Measurements from ENCODE around the gene LINC01488.

The LINC01488 gene

DNA sequence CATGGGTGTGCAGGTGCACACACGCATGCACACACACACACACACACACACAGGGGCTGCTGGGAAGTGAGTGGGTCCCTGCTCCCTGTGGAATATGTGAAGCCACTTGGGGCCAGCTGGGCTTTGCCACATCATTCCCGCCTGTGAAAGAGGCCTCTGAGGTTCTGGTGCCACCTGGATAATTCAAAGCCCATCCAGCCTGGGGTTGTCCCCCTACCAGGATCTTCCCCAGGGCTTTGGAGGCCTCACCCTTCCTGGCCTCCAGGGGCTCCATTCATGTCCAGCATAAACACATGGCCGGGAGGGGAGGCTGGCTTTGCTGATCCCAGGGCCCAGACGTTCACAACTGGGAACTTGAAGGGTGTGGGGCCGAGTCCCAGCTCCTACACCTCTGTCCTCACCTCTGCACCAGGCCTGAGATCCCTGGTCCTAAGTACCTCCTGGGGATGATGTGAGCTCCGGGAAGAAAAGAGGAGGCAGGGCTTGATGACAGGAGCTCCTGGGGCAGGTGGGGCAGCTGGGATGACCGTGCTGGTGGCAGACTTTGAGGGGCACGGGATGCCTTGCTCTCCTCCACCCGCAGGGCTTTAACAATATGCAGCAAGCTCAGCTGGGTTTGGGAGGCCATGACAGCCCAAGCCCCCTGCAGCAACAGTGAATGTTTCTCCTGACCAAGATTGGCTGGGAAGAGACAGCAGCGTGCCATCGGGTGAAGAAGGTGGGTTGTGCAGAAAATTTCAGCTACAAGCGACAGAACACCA is 14.2 kb downstream of the LINC01488 start:
- DNase-seq: no peak

DNA sequence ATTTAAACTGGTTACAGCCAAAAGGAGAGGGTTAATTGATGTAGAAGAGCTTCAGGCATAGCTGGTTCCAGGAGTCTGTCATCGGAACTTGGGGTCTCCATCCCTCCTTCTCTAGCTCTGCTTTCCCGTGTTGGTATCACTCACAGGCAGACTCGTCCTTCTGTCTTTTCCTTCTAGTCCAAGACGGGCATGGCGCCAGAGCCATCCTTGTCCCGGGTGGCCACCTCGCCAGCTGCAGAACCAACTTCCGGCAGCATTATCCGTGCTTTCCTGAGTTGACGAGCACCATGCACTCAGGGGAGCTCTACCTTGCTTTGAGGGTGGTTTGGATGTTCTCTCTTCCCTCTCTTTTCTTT is 14.7 kb downstream of the LINC01488 start:
- DNase-seq: no peak

DNA sequence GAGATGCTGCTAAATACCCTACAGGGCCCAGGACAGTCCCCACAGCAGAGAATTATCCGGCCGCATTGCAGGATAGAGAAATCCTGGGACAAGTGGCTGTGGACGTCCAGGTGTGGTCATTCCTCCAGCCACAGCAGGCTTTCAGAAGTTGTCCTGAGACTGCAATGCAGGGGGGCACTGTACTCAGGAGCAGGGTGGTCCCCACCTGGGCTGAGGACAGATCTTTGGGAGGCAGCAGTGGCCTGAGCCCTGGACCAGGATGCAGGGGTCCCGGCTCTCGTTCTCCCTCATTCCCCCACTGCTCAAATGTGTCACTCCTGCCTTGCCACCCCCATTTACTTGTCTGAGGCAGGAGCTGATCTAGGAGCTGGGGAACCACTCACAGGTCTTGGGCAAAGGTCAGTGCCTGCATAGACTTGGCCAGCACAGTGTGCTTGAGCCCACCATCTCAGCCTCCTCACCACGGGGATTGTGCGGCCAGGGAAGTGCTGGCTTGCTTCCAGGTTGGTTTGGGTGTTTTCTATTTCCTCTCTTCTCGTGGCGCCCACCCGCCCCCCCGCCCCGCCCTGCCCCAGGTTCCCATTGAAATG is 15.3 kb downstream of the LINC01488 start:
- no peak for DNase-seq

DNA sequence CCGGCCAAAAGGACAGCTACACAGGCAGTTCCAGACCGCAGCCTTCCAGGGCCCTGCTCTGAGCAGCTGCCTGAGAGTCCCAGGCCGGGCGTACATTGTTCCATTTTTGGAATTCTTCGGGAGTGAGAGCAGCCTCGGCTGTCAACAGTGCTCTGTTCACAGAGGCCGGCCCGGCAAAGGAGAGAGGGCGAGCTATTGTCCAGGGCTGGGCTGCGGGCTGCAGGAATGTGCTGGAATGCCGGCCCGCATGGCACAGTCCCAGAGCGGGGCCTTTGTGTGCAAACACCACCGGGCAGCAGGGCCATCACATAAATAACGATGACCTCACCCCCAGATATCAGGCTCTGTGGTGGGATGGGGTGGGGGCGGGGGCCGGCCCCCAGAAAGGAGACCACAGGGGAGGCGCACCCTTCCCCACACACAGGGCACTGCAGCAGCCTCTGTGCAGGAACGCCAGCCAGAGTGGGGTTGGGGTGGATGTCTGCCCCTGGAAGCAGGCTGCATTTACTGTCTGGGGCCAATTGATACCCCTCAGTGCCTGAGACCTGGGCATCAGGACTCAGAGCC is 15.8 kb downstream of the LINC01488 start:
- DNase-seq: peak; percentile 93

DNA sequence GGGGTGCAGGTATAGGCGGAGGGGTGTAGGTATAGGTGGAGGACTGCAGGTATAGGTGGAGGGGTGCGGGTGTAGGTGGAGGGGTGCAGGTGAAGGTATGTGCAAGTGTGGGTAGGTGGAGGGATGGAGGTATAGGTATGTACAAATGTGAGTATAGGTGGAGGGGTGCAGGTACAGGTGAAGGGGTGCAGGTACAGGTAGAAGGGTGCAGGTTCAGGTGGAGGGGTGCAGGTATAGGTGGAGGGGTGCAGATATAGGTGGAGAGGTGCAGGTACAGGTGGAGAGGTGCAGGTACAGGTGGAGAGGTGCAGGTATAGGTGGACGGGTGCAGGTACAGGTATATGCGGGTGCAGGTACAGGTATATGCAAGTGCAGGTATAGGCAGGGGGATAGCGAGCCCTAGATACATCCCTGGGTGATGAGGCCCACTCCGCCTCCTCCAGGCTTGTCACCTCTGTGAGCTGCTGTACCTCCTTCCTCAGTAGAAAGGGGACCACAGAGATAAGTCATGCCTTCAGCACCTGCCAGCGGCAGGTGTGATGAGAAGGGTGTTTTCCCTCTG is 17.2 kb downstream of the LINC01488 start:
- no peak for DNase-seq

DNA sequence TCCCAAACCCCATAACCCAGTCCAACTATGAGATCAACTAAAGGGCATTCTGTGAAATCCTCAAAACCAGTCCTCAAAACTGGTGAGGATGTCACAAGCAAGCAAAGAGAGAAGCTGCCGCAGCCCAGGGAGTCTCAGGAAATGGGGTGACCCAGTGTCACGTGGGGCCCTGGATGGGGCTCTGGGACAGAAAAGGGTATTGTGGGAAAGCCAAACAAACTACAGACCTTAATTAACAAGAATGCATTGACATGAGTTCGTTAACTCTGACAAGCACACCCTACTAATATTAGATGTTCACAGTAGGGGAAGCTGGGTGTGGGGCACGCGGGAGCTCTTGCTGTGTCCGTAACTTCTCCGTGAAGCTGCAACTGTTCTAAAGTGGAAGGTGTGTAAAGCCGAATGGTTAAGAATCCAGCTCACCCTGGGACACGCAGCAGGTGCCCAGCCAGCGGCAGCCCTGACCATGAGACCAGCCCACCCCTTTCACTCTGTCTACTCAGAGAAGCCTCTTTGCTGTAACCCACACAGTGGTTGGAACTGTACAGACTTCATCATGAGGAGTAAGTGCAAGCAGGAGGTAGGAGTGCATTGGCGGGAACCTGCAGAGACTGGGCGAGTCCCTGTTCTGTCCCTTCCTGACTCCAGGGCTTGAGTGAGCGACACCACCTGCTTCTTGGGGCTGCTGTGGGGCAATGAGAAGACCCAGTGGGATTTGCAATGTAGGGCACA is 17.9 kb downstream of the LINC01488 start:
- no peak for DNase-seq

DNA sequence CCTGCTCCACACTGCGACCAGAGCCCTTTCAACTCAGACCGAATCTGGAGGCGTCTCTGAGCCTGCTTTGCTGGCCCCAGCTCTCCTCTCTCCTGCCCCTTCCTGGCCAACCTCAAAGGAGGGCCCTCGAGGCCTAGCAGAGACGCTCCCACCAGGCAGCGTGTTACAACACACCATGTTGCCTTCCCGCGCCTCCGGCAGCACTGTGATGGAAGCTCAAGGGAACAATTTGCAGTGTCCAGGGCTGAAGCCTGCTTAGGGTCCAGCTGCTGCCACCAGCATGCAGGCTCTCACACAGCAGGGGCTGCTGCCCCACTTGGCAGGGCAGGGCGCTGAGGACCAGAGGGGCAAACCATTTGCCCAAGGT is 18.4 kb downstream of the LINC01488 start:
- DNase-seq: no peak

DNA sequence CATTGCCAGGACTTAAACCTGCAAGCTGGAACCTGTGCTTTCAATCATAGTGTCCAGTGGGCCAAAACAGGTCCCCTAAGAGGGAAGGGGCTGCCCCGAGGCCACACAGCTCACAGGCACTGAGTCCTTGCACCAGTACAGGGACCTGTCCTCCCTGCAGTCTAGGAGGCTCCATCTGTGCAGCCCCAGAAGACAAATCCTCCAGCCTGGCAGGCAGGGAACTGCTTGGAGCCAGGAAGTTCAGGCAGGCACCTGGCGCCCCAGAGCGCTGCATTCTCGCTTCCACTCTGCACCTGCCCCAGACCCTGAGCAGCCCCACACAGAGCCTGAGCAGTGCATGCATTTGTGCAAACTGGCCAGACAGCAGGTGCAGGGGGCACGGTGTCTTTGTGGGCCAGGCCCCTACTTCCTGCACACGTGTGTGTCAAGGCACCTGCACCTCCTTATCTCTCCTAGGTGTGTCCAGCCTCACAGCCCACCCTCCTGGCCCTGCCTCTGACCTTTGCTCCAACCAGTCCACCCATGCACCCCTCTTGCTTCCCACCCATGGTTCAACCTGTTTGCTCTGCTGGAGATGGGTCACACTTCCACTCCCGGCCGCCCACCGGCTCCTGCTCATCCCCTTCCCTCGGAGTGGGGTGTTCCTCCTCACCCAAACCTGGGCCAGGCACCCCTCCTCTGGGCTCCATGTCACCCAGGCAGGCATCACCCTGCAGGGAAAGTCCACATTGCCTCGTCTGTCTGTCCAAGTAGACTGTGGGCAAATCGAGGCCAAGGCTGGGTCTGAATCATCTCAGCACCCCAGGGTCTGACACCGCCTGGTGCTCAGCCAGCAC is 19.0 kb downstream of the LINC01488 start:
- no peak for DNase-seq

DNA sequence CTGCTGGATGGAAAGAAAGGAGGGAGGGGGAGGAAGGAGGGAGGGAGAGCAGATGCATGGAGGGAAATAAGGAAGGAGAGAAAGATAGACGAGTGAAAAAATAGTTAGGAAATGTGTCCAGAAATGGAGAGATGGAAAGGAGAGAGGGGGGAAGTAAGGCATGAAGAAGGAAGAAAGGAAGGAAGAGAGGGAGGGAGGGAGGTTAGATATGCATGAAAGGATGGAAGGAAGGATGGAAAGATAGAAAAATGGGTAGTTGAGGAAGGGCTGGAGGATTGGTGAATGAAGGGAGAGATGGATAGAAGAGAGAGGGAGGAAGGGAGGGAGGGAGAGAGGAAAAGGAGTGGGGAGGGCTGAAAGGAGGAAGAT is 19.6 kb downstream of the LINC01488 start:
- DNase-seq: no peak

DNA sequence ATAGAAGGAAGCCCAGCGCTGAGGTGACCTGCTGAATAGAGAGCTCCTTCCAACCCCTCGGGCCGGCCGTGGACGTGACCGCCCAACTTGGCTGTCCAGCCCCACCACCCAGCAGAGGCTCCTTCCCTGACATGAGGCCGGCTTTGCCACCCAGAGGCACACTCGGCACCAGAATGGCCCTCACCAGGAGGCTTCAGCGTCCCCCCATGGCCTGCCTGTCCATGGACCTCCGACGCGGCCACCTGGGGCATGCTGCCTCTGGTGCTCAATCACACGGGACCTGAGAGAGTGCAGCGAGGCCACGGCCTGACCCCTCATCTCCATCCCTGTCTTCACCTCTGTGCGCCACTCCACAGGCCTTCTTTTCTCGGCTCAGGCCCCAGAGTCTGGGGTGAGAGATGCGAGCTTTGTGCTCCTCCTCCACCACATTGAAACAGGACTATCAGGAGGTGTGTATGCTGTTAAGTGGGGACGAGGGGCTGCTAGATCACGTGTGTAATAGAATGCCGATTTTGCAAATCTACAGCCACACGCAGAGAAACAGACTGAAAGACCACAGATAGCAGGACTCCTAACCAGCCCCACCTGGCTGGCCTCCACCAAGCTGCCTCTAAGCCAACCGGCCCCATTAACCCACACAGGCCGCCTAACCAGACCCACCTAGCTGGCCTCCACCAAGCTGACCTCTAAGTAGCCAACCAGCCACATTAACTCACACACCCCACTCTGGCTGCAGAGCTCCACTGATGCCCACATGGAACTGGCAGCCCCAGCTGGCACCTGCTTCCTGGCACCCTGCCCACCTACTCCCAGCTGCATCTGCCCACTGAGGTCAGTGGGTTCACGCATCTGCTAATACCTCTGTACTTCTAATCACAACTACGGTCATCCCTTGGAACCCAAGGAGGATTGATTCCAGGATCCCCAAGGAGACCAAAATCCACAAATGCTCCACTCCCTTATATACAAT is 20.7 kb downstream of the LINC01488 start:
- peak; percentile 51 for DNase-seq

DNA sequence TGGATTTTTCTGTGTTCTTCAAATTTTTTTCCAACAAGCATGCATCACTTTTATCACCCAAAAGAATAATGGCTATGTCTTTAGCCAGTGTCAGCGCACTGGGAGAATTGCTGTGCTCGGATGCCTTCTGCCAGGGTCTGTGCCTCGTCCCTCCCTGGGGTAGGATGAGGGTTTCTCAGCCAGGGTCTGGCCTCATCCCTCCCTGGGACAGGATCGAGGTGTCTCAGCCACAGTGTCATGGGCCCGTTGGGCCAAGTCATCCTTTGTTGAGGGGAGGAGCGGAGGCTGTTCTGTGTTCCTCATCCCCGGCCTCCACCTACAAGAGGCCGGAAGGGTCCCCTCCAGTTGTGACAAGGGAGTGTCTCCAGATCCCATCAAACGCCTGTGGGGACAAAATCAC is 22.7 kb downstream of the LINC01488 start:
- DNase-seq: no peak

DNA sequence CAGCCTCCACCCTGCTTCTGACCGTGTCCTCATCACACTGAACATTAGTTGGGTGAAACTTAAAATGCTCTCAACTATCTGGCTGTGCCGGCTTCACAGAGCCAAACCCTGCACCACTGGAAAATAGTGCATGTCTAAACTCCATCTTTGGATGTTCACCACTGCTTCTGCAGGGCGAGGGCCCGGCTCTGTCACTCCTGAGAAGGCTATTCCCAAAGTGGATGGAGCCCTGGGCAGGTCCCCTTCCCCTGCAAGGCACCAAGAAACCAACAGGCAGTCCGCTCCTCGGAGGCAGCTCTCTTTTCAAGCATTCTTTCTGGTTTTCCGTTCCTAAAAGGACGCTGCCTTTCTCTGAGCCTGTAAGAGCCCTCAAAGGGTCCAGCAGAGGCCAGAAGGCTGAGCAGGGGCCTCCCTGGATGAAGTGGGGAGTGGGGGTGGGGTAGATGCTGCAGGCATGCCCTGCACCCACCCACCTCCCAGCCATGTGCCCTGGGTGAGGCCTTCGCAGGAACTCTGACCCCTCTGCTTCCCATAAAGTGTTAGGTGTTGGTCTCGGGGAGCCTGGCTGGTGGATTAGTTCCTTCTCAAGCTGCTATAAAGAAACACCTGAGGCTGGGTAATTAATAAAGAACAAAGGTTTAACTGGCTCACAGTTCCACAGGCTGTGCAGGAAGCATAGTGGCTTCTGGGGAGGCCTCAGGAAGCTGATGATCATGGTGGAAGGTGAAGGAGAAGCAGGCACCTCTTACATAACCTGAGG is 23.3 kb downstream of the LINC01488 start:
- no peak for DNase-seq

DNA sequence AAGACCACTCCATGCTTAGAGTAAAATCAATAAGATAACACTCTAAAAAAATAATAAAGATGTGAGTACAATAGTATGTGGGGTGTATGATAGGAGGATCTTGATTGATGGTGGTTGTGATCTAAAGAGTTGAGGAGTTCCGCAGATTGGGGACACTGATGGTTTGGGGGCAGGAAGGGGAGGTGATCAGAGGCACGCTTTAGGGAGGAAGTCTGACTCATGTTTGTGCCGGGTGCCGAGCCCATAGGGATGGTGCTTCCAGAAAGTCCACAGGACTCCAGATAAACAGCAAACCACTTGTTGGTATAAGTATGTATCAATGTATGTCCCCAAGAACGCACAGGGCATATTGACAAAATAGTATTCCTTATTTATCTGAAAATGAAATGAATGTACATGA is 27.5 kb downstream of the LINC01488 start:
- no peak for DNase-seq

DNA sequence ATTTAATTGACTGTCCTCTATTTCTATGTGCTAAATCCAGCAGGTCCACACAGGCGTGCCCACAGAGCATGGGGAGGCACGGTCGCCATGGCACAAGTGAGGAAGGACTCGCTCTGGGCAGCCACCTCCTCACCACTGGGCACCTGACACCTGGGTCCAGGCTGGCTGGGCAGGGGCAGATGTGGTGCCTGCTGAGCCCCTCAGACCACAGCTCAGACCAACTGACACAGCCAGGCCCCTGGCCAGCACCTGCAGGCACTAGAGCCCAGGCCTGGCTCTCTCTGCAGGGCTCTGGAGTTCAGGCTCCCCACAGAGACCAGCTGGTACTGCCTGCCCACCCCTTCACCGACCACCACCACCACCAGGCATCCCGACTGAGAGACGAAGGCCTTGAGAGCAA is 27.9 kb downstream of the LINC01488 start:
- DNase-seq: no peak

DNA sequence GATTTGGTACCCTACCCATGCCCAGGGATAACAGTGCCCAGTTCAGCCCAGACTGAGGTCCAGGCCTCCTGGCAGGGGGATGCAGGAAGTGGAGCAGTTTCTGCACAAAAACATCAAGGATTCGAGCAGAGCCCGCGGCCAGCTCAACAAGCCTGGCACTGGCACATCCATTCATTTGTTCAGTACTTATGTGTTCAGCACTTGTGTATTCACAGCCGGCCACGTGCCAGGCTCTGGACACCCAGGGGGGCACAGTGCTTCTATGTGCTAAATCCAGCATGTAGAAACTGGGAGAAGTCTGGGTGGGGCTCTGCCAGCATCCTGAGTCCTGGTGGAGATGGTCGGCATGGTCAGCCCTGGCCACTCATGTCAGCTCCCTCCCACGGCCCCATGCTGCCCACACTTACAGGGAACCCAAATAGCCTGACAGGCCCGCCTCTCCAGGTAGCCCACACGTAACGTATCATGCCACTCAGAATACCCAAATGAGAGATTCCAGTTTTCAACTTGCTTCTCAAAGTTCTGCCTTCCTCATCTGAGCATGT is 28.5 kb downstream of the LINC01488 start:
- no peak for DNase-seq

DNA sequence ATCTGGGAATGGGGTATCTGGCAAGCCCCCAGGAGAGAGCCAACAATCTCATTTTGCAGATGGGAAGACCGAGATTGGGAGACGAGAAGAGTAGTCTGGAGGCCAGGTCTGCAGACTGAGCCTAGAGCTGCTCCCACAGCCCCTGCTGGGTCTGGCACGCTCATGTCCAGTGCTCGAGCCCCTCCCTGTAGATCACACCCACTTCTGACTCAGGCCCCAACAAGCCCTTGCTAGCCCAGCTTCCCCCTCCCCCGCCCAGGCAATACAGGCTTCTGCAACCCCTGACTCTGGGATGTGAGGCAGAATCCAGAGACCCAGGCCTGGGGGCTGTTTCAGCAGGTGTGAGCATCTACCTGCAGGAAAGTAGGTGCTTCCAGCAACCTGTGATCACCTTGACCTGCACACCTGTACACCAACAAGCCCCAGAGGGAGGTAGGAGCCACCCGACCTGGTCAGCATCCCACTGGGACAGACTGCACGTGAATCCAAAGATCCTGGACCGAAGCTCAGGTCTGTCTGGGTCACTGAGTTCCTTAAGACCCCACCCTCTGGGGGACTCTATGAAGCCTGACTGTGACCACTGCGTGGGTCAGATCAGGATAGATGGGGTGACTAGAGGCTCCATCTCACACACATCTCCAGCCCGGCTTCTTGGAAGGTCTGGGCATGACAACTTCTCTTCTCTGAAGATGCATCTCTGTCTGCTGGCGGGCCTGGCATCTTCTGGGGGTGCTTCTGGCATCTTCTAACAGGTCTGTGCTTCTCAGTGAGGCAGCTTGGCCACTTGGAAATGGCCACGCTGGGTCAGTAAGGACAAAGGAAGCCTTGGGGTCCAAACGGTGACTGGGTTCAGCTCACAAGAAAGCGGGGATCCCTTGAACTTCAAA is 29.3 kb downstream of the LINC01488 start:
- DNase-seq: peak; percentile 13

DNA sequence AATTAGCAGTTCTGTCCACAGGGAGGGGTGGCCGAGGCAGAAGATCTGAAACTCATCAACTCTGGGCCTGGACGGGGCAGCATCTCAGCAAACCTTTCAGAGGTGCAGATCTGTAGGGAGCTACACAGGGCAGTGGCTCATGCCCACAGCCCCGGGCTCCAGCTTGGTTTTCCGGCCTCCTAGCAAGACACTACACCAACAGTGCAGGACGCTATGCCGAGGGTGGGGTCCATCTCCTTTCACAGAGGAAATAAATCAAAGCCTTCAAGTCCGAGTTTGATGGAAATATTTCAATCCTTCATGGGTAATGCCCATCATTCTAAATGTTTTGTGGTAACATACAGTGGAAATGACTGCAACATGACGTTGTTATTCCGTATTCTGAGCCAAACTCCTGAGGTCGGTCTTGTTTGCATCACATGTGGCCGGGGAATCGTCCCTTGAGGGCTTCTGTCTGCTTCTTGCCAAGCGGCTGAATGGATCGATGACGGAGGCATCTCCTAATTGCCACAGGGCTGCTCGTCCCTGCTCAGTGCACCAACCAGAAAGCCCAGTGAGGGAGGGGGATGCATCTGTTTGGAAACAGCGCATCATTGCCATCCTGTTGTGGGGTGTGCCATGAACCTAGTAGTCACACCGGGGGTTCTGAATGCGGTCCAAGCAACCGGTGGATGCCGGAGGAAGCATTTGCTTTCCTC is 30.0 kb downstream of the LINC01488 start:
- DNase-seq: peak; percentile 61

DNA sequence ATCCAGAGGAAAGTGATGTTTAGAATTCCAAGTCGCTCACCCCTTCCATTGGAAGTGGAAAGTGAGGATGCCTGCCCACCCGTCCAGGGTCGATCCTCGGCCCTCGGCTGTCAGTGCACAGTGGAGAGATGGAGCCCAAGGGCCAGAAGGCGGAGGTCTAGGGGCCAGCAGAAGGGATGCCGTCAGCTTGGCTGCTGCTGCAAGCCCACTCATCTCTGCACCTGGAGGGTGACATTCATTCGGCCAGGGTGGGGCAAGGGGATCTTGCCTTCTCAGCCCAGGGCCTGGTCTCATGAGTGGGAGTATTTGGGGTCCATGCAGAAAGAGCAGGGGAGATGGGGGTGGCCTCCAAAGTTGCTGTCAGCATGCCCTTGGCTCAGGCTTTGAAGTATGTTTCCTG is 30.7 kb downstream of the LINC01488 start:
- no peak for DNase-seq

DNA sequence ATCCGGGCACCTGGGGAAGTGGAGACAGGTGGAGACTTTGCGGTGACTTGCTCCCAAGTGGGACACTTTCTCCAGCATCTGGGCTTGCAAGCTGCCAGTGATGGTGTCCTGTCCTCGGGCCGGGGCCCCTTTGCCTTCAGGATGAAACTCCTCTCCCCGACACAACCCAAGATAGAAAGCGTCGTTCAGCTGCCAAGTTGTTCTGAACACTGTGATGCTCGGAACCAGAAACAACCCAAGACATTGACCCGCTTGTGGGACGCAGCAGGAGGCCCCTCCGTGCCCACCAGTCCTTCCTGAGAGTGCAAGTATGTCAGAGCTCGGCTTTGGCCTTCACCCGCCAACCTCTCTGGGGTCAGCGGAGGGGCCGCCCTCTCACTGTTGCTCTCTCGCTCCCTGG is 31.3 kb downstream of the LINC01488 start:
- DNase-seq: no peak

Measured in right hindlimb (tissue), 1 donor.